ENCODE measurements around the gene SPATA3.

SPATA3 gene

DNA sequence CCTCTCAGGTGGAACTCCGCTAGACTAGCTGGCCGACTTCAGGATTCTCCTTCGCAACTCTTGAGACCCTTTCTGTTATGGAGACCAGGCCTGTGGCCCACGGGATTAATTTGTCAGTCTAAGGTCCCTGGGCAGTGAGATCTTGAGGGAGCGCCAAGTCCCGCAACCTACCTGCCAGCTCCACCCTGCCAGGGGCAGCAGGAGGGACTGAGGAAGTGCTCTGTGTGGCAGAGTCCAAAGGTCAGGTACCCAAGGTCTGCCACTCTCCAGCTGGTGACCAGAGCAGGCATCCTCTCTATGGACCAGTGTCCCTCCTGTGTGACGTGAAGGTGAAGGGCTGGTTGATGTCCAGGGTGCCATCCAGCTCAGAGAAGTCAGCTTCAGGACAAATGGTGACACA, 4.3 kb upstream of the SPATA3 start:
- H3K4me3 ChIP-seq (replicated peaks; ENCODE audit: low read depth, low read length): no peak overlapping the region
- no peak for TF ChIP-seq CTCF (IDR thresholded peaks at IDR 0.05; ENCODE audit: low read length, missing control alignments)
- no peak for DNase-seq (ENCODE audit: low read depth)

GRCh38 chr2:230996661-230997060, 740 bp downstream of the SPATA3 start:
- no peak for DNase-seq (ENCODE audit: low read depth)
- no peak for TF ChIP-seq CTCF (IDR thresholded peaks at IDR 0.05; ENCODE audit: low read length, missing control alignments)
- no peak overlapping the region for H3K4me3 ChIP-seq (replicated peaks; ENCODE audit: low read depth, low read length)

DNA sequence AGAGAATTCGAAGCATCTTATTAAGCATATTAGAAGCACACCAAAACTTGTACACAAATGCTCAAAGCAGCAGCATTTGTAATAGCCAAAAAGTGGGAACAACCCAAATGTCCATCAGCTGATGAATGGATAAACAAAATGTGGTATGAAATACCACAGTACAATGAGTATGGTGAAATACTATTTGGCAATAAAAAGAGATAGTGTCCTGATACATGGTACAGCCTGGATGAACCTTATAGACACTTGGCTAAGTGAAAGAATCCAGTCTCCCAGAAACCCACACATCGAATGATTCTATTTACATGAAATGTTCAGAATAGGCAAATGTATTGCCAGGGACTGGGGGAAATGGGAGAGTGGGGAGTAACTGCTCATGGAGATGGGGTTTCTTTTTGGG, 3.0 kb downstream of the SPATA3 start:
- no peak for TF ChIP-seq CTCF (IDR thresholded peaks at IDR 0.05; ENCODE audit: low read length, missing control alignments)
- no peak for DNase-seq (ENCODE audit: low read depth)
- H3K4me3 ChIP-seq (replicated peaks; ENCODE audit: low read depth, low read length): no peak overlapping the region

DNA sequence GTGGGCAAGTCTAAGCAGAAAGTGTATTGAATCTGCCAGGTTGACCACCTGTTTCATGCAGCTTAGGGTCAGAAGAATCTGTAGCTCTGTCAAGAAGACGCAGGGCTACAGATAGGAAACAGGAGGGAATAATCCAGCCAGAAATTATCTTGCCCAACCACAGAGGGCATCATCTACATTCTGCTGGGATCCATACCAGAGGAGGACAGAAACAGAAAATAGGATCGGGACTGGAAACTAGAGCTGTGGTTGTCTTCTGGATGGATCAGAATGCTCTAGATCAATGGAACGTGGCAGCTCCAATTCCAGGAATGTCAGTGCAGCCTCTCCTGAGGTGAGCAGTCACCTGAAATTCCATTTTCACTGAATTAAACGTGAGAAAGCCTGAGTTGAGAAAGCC, 3.6 kb downstream of the SPATA3 start:
- no peak for TF ChIP-seq CTCF (IDR thresholded peaks at IDR 0.05; ENCODE audit: low read length, missing control alignments)
- no peak for DNase-seq (ENCODE audit: low read depth)
- no peak overlapping the region for H3K4me3 ChIP-seq (replicated peaks; ENCODE audit: low read depth, low read length)

DNA sequence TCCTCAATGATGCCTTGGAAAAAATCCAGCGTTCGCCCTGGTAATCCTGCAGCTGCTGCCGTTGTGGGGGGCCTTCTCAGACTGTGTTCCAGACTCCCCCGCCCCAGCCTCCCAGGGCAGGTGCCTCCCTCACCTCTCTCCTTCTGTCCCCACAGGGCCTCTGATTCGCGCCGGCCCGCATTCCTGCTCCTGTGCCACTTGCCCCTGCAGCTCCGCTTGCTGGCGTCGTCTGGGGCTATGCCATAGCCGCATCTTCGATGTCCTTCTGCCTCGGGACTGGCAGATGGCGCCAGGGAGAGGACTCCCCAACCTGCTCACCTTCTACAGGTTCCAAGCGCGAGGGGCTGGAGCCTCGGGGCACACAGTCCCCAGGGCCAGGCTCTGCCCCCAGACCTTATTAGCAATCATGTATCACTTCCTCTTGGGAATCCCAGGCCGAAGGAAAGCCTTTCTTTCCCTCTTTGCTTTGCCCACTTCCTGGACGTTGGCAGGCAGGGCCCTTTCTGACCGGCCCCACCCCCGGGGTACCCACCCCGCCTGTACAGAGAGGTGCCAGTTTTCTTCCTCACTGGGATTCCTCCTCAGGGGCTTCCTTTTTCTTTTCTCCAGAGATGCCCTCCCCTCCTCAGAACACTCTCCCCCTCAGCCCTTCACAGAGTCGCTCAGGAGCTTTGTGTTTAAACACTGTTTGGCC, 4.4 kb downstream of the SPATA3 start:
- DNase-seq (ENCODE audit: low read depth): no peak
- TF ChIP-seq CTCF (IDR thresholded peaks at IDR 0.05; ENCODE audit: low read length, missing control alignments): no peak
- H3K4me3 ChIP-seq (replicated peaks; ENCODE audit: low read depth, low read length): no peak overlapping the region

- DNase-seq (ENCODE audit: low read depth): no peak
- TF ChIP-seq CTCF (IDR thresholded peaks at IDR 0.05; ENCODE audit: low read length, missing control alignments): no peak
- H3K4me3 ChIP-seq (replicated peaks; ENCODE audit: low read depth, low read length): no peak overlapping the region
Measured at GRCh38 chr2:231001036-231001435, 5.1 kb downstream of the SPATA3 start.

- peak; percentile 23 for DNase-seq (ENCODE audit: low read depth)
- no peak overlapping the region for H3K4me3 ChIP-seq (replicated peaks; ENCODE audit: low read depth, low read length)
- TF ChIP-seq CTCF (IDR thresholded peaks at IDR 0.05; ENCODE audit: low read length, missing control alignments): no peak
Measured at GRCh38 chr2:231001921-231002320, 6.0 kb downstream of the SPATA3 start.
